Astrocyte of the spinal cord (primary cell): Measurements from ENCODE around the gene PRR5.

Source experiments
- DNase-seq: peaks from one replicate; pipeline ENCODE4 v3.0.0; 2011; ENCODE audit warnings: low read depth, low spot score
- H3K4me3 ChIP-seq: 2 replicates; pipeline ENCODE4 v1.5.1; 2011; ENCODE audit warnings: low read depth, mild to moderate bottlenecking, low read length, moderate library complexity
- CTCF ChIP-seq: IDR thresholded peaks from 2 replicates; pipeline ENCODE4 v1.5.1; 2012; ENCODE audit warnings: low read depth, mild to moderate bottlenecking, low read length, inconsistent platforms
- in situ Hi-C: cut with HindIII; loops from 2 replicates; pipeline ENCODE4 v1.10.0; 2017; ENCODE audit warnings: low sequenced_read_pairs

PRR5 gene

GRCh38 chr22:44700456-44700855 lies 1.5 kb upstream of the PRR5 start:
- DNase-seq = no peak
- no peak overlapping the region for H3K4me3 ChIP-seq
- no peak for TF ChIP-seq CTCF
- in situ Hi-C loops = no loop called here

- DNase-seq = no peak
- TF ChIP-seq CTCF = no peak
- in situ Hi-C loops = no loop called here
- H3K4me3 ChIP-seq = no peak overlapping the region
These were observed 715 bp upstream of the PRR5 start for GRCh38 chr22:44701187-44701790.

DNA sequence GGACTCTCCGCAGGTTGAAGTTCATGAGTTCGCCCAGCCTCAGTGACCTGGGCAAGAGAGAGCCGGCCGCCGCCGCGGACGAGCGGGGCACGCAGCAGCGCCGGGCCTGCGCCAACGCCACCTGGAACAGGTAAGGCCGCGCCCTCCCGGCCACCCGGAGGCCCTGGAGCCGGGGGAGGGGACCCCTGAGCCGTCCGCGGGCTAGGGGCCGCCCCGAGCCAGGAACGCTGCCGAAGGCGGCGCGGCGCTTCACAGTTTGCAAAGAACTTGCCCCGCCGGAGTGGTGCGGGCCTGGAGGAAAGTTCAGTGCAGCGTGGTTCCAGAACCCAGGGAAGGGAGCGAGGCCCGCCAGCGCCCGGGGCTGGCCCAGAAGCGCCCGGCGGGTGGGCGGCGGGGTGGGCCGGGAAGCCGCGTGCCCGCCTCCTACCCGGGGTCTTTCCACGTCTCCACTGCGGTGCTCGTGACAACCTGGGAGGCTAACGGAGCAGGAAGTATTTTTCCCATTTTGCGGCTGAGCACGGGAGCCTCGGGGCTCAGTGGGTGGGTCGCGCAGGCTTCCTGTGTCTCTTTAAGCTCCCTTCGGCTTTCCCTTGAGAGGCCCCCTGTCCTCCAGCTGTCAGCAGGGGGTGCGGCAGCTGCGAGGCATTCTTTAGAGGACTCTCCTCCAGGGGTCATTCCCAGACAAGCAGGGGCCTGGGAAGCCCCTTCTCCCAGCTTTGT lies 635 bp downstream of the PRR5 start:
- in situ Hi-C loops = no loop called here
- no peak for DNase-seq
- peak overlapping the region; percentile 35 for H3K4me3 ChIP-seq
- TF ChIP-seq CTCF = no peak

DNA sequence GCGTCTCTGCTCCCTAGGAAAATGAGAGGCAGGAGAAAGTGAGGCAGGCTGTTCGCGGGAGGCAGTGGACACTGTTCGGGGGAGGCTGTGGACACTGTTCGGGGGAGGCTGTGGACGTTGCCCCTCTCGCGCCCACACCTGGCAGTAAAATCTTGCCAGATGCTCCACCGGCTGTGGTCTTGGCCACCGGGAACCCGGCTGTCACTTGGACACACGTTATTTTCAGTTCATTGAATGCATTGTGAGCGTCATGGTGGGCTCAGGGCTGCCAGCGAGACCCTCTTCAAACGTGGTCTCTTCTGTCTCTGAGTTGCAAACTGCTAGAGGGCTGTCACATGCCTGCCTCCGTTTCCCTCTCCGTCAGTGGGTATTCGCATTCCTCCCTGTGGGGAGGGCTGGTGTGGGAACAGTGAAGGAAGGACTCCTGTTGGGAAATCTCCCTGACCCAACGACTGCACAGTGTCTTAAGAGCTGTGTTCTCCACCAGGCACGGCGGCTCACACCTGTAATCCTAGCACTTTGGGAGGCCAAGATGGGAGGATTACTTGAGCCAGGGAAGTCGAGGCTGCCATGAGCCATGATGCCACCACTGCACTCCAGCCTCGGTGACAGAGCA lies 1.4 kb downstream of the PRR5 start:
- DNase-seq = no peak

DNA sequence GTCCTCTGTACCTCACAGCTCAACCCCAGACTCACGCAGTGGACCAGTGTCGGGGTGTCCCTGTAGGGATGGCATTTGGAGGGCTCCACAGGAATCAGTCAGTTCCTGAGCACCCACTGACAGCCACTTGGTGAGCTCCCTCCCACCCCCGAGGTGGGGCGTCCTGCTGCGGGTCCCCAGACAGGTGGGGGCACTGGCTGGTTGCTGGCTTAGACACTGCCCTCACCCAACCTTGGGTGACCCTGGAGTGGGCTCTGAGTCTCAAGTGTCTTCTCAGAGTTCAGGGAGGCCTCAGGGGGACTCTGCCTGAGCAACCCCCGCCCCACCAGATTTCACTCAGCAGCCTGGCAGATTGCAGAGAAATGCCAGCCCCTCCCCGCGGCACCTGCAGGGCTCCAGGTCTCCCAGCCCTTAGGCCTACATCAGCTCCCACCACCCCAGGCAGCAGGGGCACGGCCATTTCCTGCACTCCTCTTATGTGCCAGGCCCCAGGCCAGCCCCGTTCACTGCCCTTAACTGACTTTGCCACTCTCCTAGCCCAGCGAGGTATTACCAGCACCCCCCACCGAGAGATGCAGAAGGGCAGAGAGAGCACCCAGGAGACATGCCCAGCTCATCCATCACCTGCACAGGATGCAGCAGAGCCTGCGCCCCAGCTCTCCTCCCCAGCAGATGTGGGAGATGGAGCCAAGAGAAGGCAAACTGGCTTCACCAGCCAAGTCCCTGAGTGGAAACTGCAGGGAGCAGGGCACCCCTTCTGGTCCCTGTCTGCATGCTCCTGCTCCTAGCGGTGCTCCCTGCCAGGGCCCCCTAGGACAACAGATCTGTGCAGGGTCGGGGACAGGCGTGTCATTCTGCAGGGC lies 2.4 kb downstream of the PRR5 start:
- DNase-seq = no peak
- H3K4me3 ChIP-seq = no peak overlapping the region
- no peak for TF ChIP-seq CTCF
- in situ Hi-C loops = no loop called here

More for the DNA sequence above, 1.4 kb downstream of the PRR5 start:
- no peak for TF ChIP-seq CTCF
- peak overlapping the region; percentile 35 for H3K4me3 ChIP-seq
- in situ Hi-C loops = no loop called here

DNA sequence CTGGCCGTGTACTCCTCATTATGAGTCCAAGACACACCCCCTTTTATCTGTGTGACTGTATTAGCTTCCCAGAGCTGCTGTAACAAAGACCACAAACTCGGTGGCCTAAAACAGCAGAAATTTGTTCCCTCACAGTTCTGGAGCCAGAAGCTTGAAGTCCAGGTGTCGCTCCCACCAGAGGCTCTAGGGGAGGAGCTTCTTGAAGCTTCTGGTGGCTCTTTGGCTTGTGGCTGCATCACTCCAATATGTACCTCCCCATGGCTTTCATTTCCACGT lies 3.0 kb downstream of the PRR5 start:
- TF ChIP-seq CTCF = no peak
- DNase-seq = no peak
- no peak overlapping the region for H3K4me3 ChIP-seq
- in situ Hi-C loops = no loop called here
